H1 (cell line): ENCODE data around the gene GCNA. TPM values are rescaled to one million over a fixed set of nuclear protein-coding genes. Genes with fewer than 3 reads are reported as not detected.

ENCODE experiments used
- CTCF ChIA-PET: fragments of 300-600 bp; sonication (Branson Sonifier 250); formaldehyde crosslinking; loops from one replicate; lab custom pipeline; 2021; ENCODE audit not compliant: partially characterized antibody; lab: Charles Lee
- POLR2A ChIA-PET: fragments of 300-600 bp; sonication (Branson Sonifier 250); formaldehyde crosslinking; loops from one replicate; lab custom pipeline; 2021; ENCODE audit warnings: inconsistent platforms; ENCODE audit not compliant: partially characterized antibody; lab: Charles Lee
- DNase-seq, 2 experiments: peaks; one replicate each; pipeline versions ENCODE4 v3.0.0 to v3.0.0-alpha.2; 2010 to 2022; ENCODE audit warnings: low spot score in 2 of 2, low read depth in 1 of 2, mixed read lengths in 1 of 2
- FAIRE-seq: peaks from 2 replicates; lab custom pipeline; 2011; peaks lifted over from hg19 to GRCh38; lab: Jason Lieb, UNC
- H2AFZ ChIP-seq: 2 replicates; pipeline ENCODE4 v1.8.1; 2012; ENCODE audit warnings: low read length, inconsistent platforms
- H2AK5ac ChIP-seq: 2 replicates; pipeline ENCODE4 v1.6.1; 2013; ENCODE audit warnings: low read depth, low read length
- H2BK120ac ChIP-seq: replicated peaks from 2 replicates; pipeline ENCODE3; 2013; ENCODE audit warnings: low read depth, low read length, inconsistent platforms
- H2BK12ac ChIP-seq: 2 replicates; pipeline ENCODE4 v1.6.1; 2013; ENCODE audit warnings: low read depth, low read length
- H2BK15ac ChIP-seq: 2 replicates; pipeline ENCODE4 v1.6.1; 2013; ENCODE audit warnings: low read length
- H2BK20ac ChIP-seq: 2 replicates; pipeline ENCODE4 v1.6.1; 2013; ENCODE audit warnings: low read length
- H2BK5ac ChIP-seq: 2 replicates; pipeline ENCODE4 v1.6.1; 2013; ENCODE audit warnings: low read depth, low read length
- H3K14ac ChIP-seq: 2 replicates; pipeline ENCODE4 v1.6.1; 2013; ENCODE audit warnings: inconsistent platforms; ENCODE audit not compliant: insufficient read length
- H3K18ac ChIP-seq: 2 replicates; pipeline ENCODE4 v1.6.1; 2013; ENCODE audit warnings: low read length; ENCODE audit errors: extremely low read depth
- H3K23ac ChIP-seq: 2 replicates; pipeline ENCODE4 v1.6.1; 2013; ENCODE audit warnings: inconsistent platforms; ENCODE audit not compliant: insufficient read length
- H3K23me2 ChIP-seq: 2 replicates; pipeline ENCODE4 v1.6.1; 2013; ENCODE audit warnings: low read depth, low read length
- H3K27ac ChIP-seq: 2 replicates; pipeline ENCODE4 v1.6.1; 2011; ENCODE audit warnings: low read depth, low read length, inconsistent platforms
- H3K27me3 ChIP-seq, 4 experiments: replicated peaks in 1 of 4; 1 replicate in 1 of 4; 2 replicates in 3 of 4; pipeline versions ENCODE4 v1.6.1 to v1.8.1; 2011 to 2013; ENCODE audit warnings: low read length in 3 of 4, mild to moderate bottlenecking in 3 of 4, inconsistent platforms in 2 of 4, mixed read lengths in 2 of 4, moderate library complexity in 1 of 4; ENCODE audit not compliant: control insufficient read depth in 3 of 4, insufficient read depth in 3 of 4; ENCODE audit errors: extremely low read depth in 1 of 4
- H3K36me3 ChIP-seq, 4 experiments: 2 replicates each; pipeline versions ENCODE4 v1.6.1 to v1.8.1; 2011 to 2013; ENCODE audit warnings: mild to moderate bottlenecking in 4 of 4, low read length in 3 of 4, moderate library complexity in 2 of 4, control low read depth in 1 of 4, inconsistent platforms in 1 of 4; ENCODE audit not compliant: insufficient read depth in 4 of 4, control insufficient read depth in 2 of 4
- H3K4ac ChIP-seq: replicated peaks from 2 replicates; pipeline ENCODE3; 2013; ENCODE audit warnings: low read length, low read depth, mixed read lengths, inconsistent platforms; ENCODE audit not compliant: insufficient read length
- H3K4me1 ChIP-seq, 4 experiments: replicated peaks in 1 of 4; 1 replicate in 1 of 4; 2 replicates in 3 of 4; pipeline versions ENCODE4 v1.6.1 to v1.8.1; 2011 to 2013; ENCODE audit warnings: low read length in 3 of 4, inconsistent platforms in 2 of 4, mixed read lengths in 1 of 4; ENCODE audit not compliant: insufficient read depth in 4 of 4, control insufficient read depth in 3 of 4
- H3K4me2 ChIP-seq, 2 experiments: 2 replicates each; pipeline versions ENCODE4 v1.6.1 to v1.8.1; 2011 to 2013; ENCODE audit warnings: low read depth in 2 of 2, low read length in 2 of 2, control low read depth in 1 of 2, inconsistent platforms in 1 of 2, mild to moderate bottlenecking in 1 of 2; ENCODE audit not compliant: insufficient read depth in 1 of 2
- H3K4me3 ChIP-seq, 4 experiments: fragments of 200-600, 300-600 bp in 1 of 4; sonication (generic), shearing (Covaris generic), sonication (Bioruptor Twin) in 1 of 4; 2 replicates each; pipeline versions ENCODE4 v1.5.1 to v1.8.1; 2011 to 2016; ENCODE audit warnings: low read length in 4 of 4, low read depth in 3 of 4, control low read depth in 2 of 4, inconsistent platforms in 2 of 4, mild to moderate bottlenecking in 2 of 4, mixed read lengths in 1 of 4, moderate library complexity in 1 of 4; ENCODE audit not compliant: insufficient read depth in 2 of 4; ENCODE audit errors: extremely low read depth in 1 of 4
- H3K56ac ChIP-seq: replicated peaks from 2 replicates; pipeline ENCODE3; 2013; ENCODE audit warnings: low read depth, mild to moderate bottlenecking, mixed read lengths, low read length, inconsistent platforms; ENCODE audit not compliant: insufficient read length
- H3K79me1 ChIP-seq: 2 replicates; pipeline ENCODE4 v1.6.1; 2013; ENCODE audit warnings: low read depth, low read length, control low read depth
- H3K79me2 ChIP-seq, 2 experiments: 2 replicates each; pipeline versions ENCODE4 v1.6.1 to v1.8.1; 2012 to 2013; ENCODE audit warnings: low read length in 2 of 2, mild to moderate bottlenecking in 2 of 2, inconsistent platforms in 1 of 2; ENCODE audit not compliant: insufficient read depth in 2 of 2, control insufficient read depth in 1 of 2
- H3K9ac ChIP-seq, 4 experiments: replicated peaks in 1 of 4; 1 replicate in 1 of 4; 2 replicates in 3 of 4; pipeline versions ENCODE4 v1.6.1 to v1.8.1; 2011 to 2013; ENCODE audit warnings: low read depth in 3 of 4, low read length in 3 of 4, control low read depth in 2 of 4, mild to moderate bottlenecking in 2 of 4, moderate library complexity in 2 of 4, inconsistent platforms in 1 of 4; ENCODE audit errors: extremely low read depth in 1 of 4
- H3K9me3 ChIP-seq, 2 experiments: 2 replicates each; pipeline versions ENCODE4 v1.6.1 to v1.8.1; 2012 to 2013; ENCODE audit warnings: mild to moderate bottlenecking in 2 of 2, moderate library complexity in 2 of 2, control low read depth in 1 of 2, inconsistent platforms in 1 of 2, low read depth in 1 of 2, low read length in 1 of 2, mixed read lengths in 1 of 2; ENCODE audit not compliant: insufficient read depth in 2 of 2
- H4K20me1 ChIP-seq, 2 experiments: replicated peaks in 1 of 2; 2 replicates each; pipeline versions ENCODE3 to v1.8.1; 2011 to 2013; ENCODE audit warnings: inconsistent platforms in 2 of 2, low read length in 2 of 2, mild to moderate bottlenecking in 1 of 2; ENCODE audit not compliant: insufficient read depth in 2 of 2, control insufficient read depth in 1 of 2
- H4K5ac ChIP-seq: 2 replicates; pipeline ENCODE4 v1.6.1; 2013; ENCODE audit warnings: low read length, low read depth, mixed read lengths, inconsistent platforms; ENCODE audit not compliant: insufficient read length
- H4K8ac ChIP-seq: 2 replicates; pipeline ENCODE4 v1.8.0; 2013; ENCODE audit warnings: mild to moderate bottlenecking, moderate library complexity, low read length, inconsistent platforms; ENCODE audit not compliant: insufficient read depth; ENCODE audit errors: extremely low read depth
- H4K91ac ChIP-seq: replicated peaks from 2 replicates; pipeline ENCODE3; 2013; ENCODE audit warnings: low read length, mixed read lengths, inconsistent platforms; ENCODE audit not compliant: insufficient read length
- ASH2L ChIP-seq: fragments of 200-600, 300-600 bp; sonication (generic); IDR thresholded peaks from one replicate; pipeline ENCODE4 v1.7.1; 2017; ENCODE audit warnings: low read length
- CHD2 ChIP-seq: IDR thresholded peaks from 2 replicates; pipeline ENCODE4 v1.6.1; 2012; ENCODE audit warnings: low read length, improper control_type of control experiment
- CREB1 ChIP-seq: IDR thresholded peaks from 2 replicates; pipeline ENCODE4 v1.6.1; 2012; ENCODE audit warnings: inconsistent platforms
- EZH2 ChIP-seq: fragments of 200-600 bp; sonication (generic); IDR thresholded peaks from 2 replicates; pipeline ENCODE4 v1.7.1; 2012; ENCODE audit warnings: low read depth, mild to moderate bottlenecking, moderate library complexity, low read length, inconsistent platforms; ENCODE audit not compliant: severe bottlenecking
- HDAC6 ChIP-seq: IDR thresholded peaks from one replicate; pipeline ENCODE4 v1.7.1; 2012; ENCODE audit warnings: low read depth, mild to moderate bottlenecking, inconsistent platforms, low read length, moderate library complexity
- JUN ChIP-seq: IDR thresholded peaks from 2 replicates; pipeline ENCODE4 v1.6.1; 2011; ENCODE audit warnings: low read depth, mild to moderate bottlenecking, improper control_type of control experiment, low read length
- POLR2AphosphoS5 ChIP-seq: IDR thresholded peaks from 2 replicates; pipeline ENCODE4 v1.6.1; 2011; ENCODE audit warnings: low read depth, low read length
- POU5F1 ChIP-seq: IDR thresholded peaks from 2 replicates; pipeline ENCODE4 v1.6.1; 2011; ENCODE audit warnings: low read depth, mild to moderate bottlenecking, low read length, moderate library complexity
- RBBP5 ChIP-seq: IDR thresholded peaks from 2 replicates; pipeline ENCODE4 v1.7.1; 2012; ENCODE audit warnings: low read depth, mild to moderate bottlenecking, inconsistent platforms, low read length, moderate library complexity, borderline replicate concordance
- SAP30 ChIP-seq: fragments of 300-600 bp; sonication (generic); IDR thresholded peaks from 2 replicates; pipeline ENCODE4 v1.7.1; 2012; ENCODE audit warnings: low read length, moderate library complexity, mild to moderate bottlenecking, inconsistent platforms; ENCODE audit not compliant: insufficient read depth, insufficient replicate concordance
- SUZ12 ChIP-seq: fragments of 200-600 bp; sonication (generic); IDR thresholded peaks from 2 replicates; pipeline ENCODE4 v1.6.1; 2012; ENCODE audit warnings: mild to moderate bottlenecking, inconsistent platforms, low read length, moderate library complexity, mixed read lengths
- TAF1 ChIP-seq: IDR thresholded peaks from 2 replicates; pipeline ENCODE4 v1.6.1; 2011; ENCODE audit warnings: mild to moderate bottlenecking, low read depth, low read length
- TBP ChIP-seq: IDR thresholded peaks from 2 replicates; pipeline ENCODE4 v1.6.1; 2011; ENCODE audit warnings: low read depth, low read length, improper control_type of control experiment
- WGBS, 2 experiments: shearing (Covaris generic) in 1 of 2; methylation state at CpG; one replicate each; pipeline versions ENCODE4 v1.1.6 to v1.1.7; 2013 to 2015; ENCODE audit warnings: low lambda C conversion rate in 2 of 2, mixed read lengths in 2 of 2, inconsistent platforms in 1 of 2, low coverage in 1 of 2, missing lambda C conversion rate in 1 of 2; ENCODE audit not compliant: insufficient replicate concordance in 2 of 2, insufficient coverage in 1 of 2, insufficient read length in 1 of 2; ENCODE audit errors: extremely low coverage in 1 of 2, missing lambda C conversion rate in 1 of 2; 5-methylcytosine and 5-hydroxymethylcytosine counted together
- polyA plus RNA-seq, 7 experiments: library from polyadenylated mRNA; depleted of rRNA in 3 of 7; stranded (reverse) in 5 of 7; unstranded in 2 of 7; fragments of >200 nt in 5 of 7; fragments of 200-250 nt in 2 of 7; gene quantifications; 1 replicate in 5 of 7; 2 replicates in 1 of 7; 4 replicates in 1 of 7; pipeline versions ENCODE4 v1.2.1 to v1.2.3, GENCODE V29; 2011 to 2013; ENCODE audit warnings: missing spikeins in 2 of 7, mixed read lengths in 2 of 7
- total RNA-seq: library from RNA; stranded (reverse); fragmentation: NEBNext Ultra II Directional; extraction: Animal tissue kit (Norgen Biotek cat#: 25700); gene quantifications from 2 replicates; pipeline ENCODE4 v1.2.1, GENCODE V29; 2021

The GCNA gene
- total and polyA plus RNA-seq, 2 of the 8 experiments (the other 6 are each of a cell fraction or from before 2014, with no cell fraction given) = 0.41 to 0.95 TPM

- Histone ChIP-seq H2BK15ac (no peak overlapping the region), H3K9me3 (no peaks in the 10 kb centered on the region), H3K9ac (peak overlapping the region; percentile 86 to 99 (median 92)), H3K27me3 (no peaks in the 10 kb centered on the region), H2BK20ac (no peak overlapping the region), H2BK12ac (no peak overlapping the region; the same call in 1 of the 2 replicates), H2AFZ (no peak overlapping the region), H3K79me1 (no peaks in the 10 kb centered on the region), H4K8ac (peak overlapping the region; percentile 68; the same call in 1 of the 2 replicates), H3K18ac (no peak overlapping the region), H2BK5ac (peak overlapping the region; percentile 95; the same call in 1 of the 2 replicates), H3K23me2 (peaks cover 3% of the 10 kb centered on the region), H3K23ac (no peak overlapping the region), H4K91ac (peak overlapping the region; percentile 34), H4K20me1 (peaks cover 12 to 15% of the 10 kb centered on the region in 2 experiments), H2AK5ac (0 out of 2 replicates have a peak overlapping the region, but pooled peaks have one; percentile 53), H3K36me3 (peaks cover 0 to 20% (median 1%) of the 10 kb centered on the region in 4 experiments; a peak in 2 of 8 replicates), H2BK120ac (no peak overlapping the region), H3K79me2 (peaks cover 36 to 62% of the 10 kb centered on the region in 2 experiments), H3K27ac (peak overlapping the region; percentile 97), H3K4me1 (peaks cover 0 to 4% (median 2%) of the 10 kb centered on the region in 4 experiments; a peak in 3 of 7 replicates), H4K5ac (peak overlapping the region; percentile 28), H3K4me3 (peak overlapping the region; percentile 65 to 99 (median 95)), H3K4me2 (peak overlapping the region; percentile 74 to 94), H3K56ac (no peak overlapping the region), H3K14ac (no peak overlapping the region), H3K4ac (no peak overlapping the region)
- POLR2A ChIA-PET = interaction anchor here (0.5 to 4.4 kb wide), 16 partner anchors 9 to 424 kb away, joined by 3 to 60 read pairs (median 4); partner anchors contain the start of gene TAF1
- 0% methylated on average over 25 of the region's 31 CpGs; no CpG with 5 or more reads in 1 of the 2 experiments for WGBS, 2 experiments
- CTCF ChIA-PET = no interaction called here
- FAIRE-seq (no peak), DNase-seq (peak in 1 of 2 experiments; percentile 49)
- TF ChIP-seq SUZ12 (no peak), CHD2 (0 out of 2 replicates have a peak, but pooled peaks have one; percentile 10), TAF1 (0 out of 2 replicates have a peak, but pooled peaks have one; percentile 34), SAP30 (peak; percentile 31), TBP (0 out of 2 replicates have a peak, but pooled peaks have one; percentile 4), JUN (no peak), EZH2 (no peak), ASH2L (no peak), HDAC6 (no peak), POLR2AphosphoS5 (peak; percentile 40), POU5F1 (no peak), CREB1 (no peak), RBBP5 (no peak)
Measured at GRCh38 chrX:71533851-71534561, 44.2 kb upstream of the GCNA start.
